Tibial nerve (tissue), 4 donors: ENCODE data around the gene P3H4. TPM values are rescaled to one million over a fixed set of nuclear protein-coding genes. Genes with fewer than 3 reads are reported as not detected.

ENCODE experiments used
- DNase-seq, 2 donors: peaks; one replicate each; pipeline ENCODE4 v3.0.0-alpha.2; 2019; ENCODE audit warnings: low spot score in 2 of 2
- H3K27ac ChIP-seq, 4 donors: fragments of 200-600 bp; sonication (generic) in 3 of 4; one replicate each; pipeline ENCODE4 v1.5.1; 2017 to 2019; ENCODE audit warnings: mild to moderate bottlenecking in 1 of 4
- H3K27me3 ChIP-seq, 2 donors: fragments of 200-600 bp; sonication (generic) in 1 of 2; one replicate each; pipeline versions ENCODE4 v1.5.1 to v1.6.0; 2017 to 2019
- H3K36me3 ChIP-seq, 3 donors: fragments of 200-600 bp; sonication (generic); one replicate each; pipeline ENCODE4 v1.5.1; 2018 to 2019
- H3K4me1 ChIP-seq, 4 donors: fragments of 200-600 bp; sonication (generic) in 3 of 4; one replicate each; pipeline ENCODE4 v1.5.1; 2017 to 2019
- H3K4me3 ChIP-seq, 4 donors: fragments of 200-600 bp; sonication (generic) in 3 of 4; one replicate each; pipeline ENCODE4 v1.5.1; 2017 to 2019; ENCODE audit warnings: mild to moderate bottlenecking in 1 of 4, moderate library complexity in 1 of 4
- H3K9me3 ChIP-seq, 4 donors: fragments of 200-600 bp; sonication (generic) in 3 of 4; one replicate each; pipeline ENCODE4 v1.5.1; 2017 to 2019
- EP300 ChIP-seq, 2 donors: sonication (generic); formaldehyde crosslinking; IDR thresholded peaks; one replicate each; pipeline ENCODE4 v1.6.1; 2017; ENCODE audit warnings: antibody characterized with exemption in 2 of 2, mild to moderate bottlenecking in 1 of 2
- POLR2A ChIP-seq, 2 donors: fragments of 450-650 bp; IDR thresholded peaks; one replicate each; pipeline ENCODE4 v1.6.1; 2017; ENCODE audit warnings: antibody characterized with exemption in 2 of 2, mild to moderate bottlenecking in 2 of 2, moderate library complexity in 2 of 2
- WGBS, 2 donors: methylation state at CpG; one replicate each; pipeline ENCODE4 v1.1.5; 2018; 5-methylcytosine and 5-hydroxymethylcytosine counted together
- total RNA-seq, 4 donors: library from RNA; depleted of rRNA; stranded (reverse); fragments of >200 nt; gene quantifications; one replicate each; pipeline ENCODE4 v1.1.0, GENCODE V29; 2016
- TF ChIP-seq, protein P1 (sequence below), 5 experiments: fragments of 200-600 bp in 3 of 5; fragments of 450-650 bp in 2 of 5; sonication (generic) in 3 of 5; IDR thresholded peaks; one replicate each; pipeline ENCODE4 v1.5.1; 2016 to 2019; ENCODE audit warnings: antibody characterized with exemption in 5 of 5, mild to moderate bottlenecking in 3 of 5, moderate library complexity in 2 of 5

Gene P3H4
- total RNA-seq, 4 donors from 2014 or later = 14.7 to 23.9 (median 22.0) TPM

DNA sequence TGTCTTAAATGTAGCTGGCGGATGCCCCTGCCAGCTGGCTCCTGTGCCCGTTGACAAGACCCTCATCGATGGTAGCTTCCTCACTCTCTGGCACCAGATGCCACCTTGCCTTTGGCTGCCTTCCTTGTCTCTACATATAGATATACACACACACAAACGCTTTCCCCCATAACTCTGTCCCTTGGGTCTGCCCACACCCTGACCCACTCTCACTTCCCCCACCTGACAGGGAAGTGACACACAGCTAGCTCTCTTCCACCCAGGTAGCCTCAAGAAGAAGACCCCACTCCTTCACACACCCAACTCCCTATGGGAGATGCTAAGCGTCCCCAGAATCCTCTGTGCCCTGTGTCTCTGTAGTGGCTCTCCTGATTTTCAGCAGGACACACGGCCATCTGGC, 50.9 kb downstream of the P3H4 start:
- Histone ChIP-seq H3K36me3 (peaks cover 3 to 98% (median 21%) of the 10 kb centered on the region in 3 donors), H3K27me3 (no peaks in the 10 kb centered on the region), H3K4me1 (no peaks in the 10 kb centered on the region), H3K9me3 (no peaks in the 10 kb centered on the region), H3K27ac (no peak overlapping the region), H3K4me3 (no peak overlapping the region)
- 92 to 95% methylated on average over 6 of the region's 6 CpGs for WGBS, 2 donors
- no peak for TF ChIP-seq POLR2A (IDR thresholded peaks at IDR 0.05)
- TF ChIP-seq EP300 (IDR thresholded peaks at IDR 0.05) = no peak
- TF ChIP-seq, protein P1, sequence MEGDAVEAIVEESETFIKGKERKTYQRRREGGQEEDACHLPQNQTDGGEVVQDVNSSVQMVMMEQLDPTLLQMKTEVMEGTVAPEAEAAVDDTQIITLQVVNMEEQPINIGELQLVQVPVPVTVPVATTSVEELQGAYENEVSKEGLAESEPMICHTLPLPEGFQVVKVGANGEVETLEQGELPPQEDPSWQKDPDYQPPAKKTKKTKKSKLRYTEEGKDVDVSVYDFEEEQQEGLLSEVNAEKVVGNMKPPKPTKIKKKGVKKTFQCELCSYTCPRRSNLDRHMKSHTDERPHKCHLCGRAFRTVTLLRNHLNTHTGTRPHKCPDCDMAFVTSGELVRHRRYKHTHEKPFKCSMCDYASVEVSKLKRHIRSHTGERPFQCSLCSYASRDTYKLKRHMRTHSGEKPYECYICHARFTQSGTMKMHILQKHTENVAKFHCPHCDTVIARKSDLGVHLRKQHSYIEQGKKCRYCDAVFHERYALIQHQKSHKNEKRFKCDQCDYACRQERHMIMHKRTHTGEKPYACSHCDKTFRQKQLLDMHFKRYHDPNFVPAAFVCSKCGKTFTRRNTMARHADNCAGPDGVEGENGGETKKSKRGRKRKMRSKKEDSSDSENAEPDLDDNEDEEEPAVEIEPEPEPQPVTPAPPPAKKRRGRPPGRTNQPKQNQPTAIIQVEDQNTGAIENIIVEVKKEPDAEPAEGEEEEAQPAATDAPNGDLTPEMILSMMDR (IDR thresholded peaks at IDR 0.05) = no peak
- no peak for DNase-seq

DNA sequence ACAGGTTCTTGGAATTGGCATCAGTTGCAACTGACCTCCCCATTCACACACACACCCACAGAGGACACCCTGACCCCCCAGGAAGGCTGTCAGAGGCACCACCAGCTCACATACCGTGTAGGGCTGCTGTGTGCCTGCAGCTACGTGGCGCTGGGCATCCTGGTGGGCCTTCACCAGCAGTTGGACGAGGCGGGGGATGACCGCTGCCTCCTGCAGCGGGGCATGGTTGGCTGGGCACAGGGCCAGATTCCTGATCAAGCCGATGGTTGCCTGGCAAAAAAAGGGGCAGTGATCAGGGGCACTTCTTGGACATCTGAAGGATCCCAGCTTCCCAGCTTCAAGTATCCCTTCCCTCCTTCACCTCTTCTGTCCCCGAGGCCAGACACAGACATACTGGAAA, 53.1 kb downstream of the P3H4 start:
- Histone ChIP-seq H3K9me3 (no peaks in the 10 kb centered on the region), H3K36me3 (peaks cover 0 to 97% (median 19%) of the 10 kb centered on the region in 3 donors), H3K27me3 (no peaks in the 10 kb centered on the region), H3K4me3 (no peak overlapping the region), H3K27ac (no peak overlapping the region), H3K4me1 (no peaks in the 10 kb centered on the region)
- TF ChIP-seq, protein P1 (IDR thresholded peaks at IDR 0.05) = no peak
- no peak for TF ChIP-seq POLR2A (IDR thresholded peaks at IDR 0.05)
- TF ChIP-seq EP300 (IDR thresholded peaks at IDR 0.05) = no peak
- WGBS, 2 donors = 78 to 80% methylated on average over 9 of the region's 9 CpGs
- no peak for DNase-seq

DNA sequence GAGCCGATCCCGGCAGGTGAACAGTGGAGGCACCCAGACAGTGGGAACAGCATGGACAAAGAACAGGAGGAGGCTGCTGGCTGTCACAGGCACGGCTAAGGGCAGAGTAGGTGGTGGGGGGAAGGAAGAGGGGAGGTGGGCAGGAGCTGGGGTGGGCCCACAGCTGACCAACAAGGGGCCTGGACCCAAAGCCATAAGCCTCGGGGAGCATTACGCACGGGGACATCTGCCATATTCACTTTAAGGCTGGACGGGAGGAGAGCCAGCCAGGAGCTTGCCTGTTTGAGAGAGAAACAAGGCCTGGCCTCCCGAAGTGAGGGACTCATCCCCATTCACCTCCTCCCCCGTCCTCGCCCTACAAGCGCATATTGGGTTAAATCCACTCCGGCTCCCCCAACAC, 57.7 kb downstream of the P3H4 start:
- Histone ChIP-seq H3K4me3 (no peak overlapping the region), H3K27ac (no peak overlapping the region), H3K9me3 (no peaks in the 10 kb centered on the region), H3K27me3 (no peaks in the 10 kb centered on the region), H3K36me3 (peaks cover 0 to 53% (median 0%) of the 10 kb centered on the region in 3 donors), H3K4me1 (no peaks in the 10 kb centered on the region)
- no peak for DNase-seq
- TF ChIP-seq, protein P1 (IDR thresholded peaks at IDR 0.05) = no peak
- no peak for TF ChIP-seq POLR2A (IDR thresholded peaks at IDR 0.05)
- TF ChIP-seq EP300 (IDR thresholded peaks at IDR 0.05) = no peak
- WGBS, 2 donors = 79 to 86% methylated on average over 11 to 12 of the region's 12 CpGs

Other genes with a start within 250 kb of the P3H4 start
- not detected for gene KRT9, start 239.9 kb downstream of the P3H4 start, total RNA-seq
- gene KRT14, start 225.1 kb downstream of the P3H4 start, total RNA-seq = 10 to 100 TPM in 3 of 4 donors, 1 to 10 TPM in 1; 8.4 to 57.8 (median 34.0) TPM
- 10 to 100 TPM in 1 of 4 donors, 1 to 10 TPM in 2, not detected in 1; 2.4 to 12.6 (median 6.6) TPM for gene KRT16, start 199.2 kb downstream of the P3H4 start, total RNA-seq
- gene KRT17, start 187.4 kb downstream of the P3H4 start, total RNA-seq = 1 to 10 TPM in 1 of 4 donors, not detected in 3; 1.5 TPM
- gene EIF1, start 123.1 kb downstream of the P3H4 start, total RNA-seq = 100 to 1,000 TPM; 172 to 458 (median 243) TPM
- not detected for gene GAST, start 99.6 kb downstream of the P3H4 start, total RNA-seq
- gene HAP1, start 77.3 kb downstream of the P3H4 start, total RNA-seq = 1 to 10 TPM in 1 of 4 donors, under 1 TPM in 1, not detected in 2; 0.98 to 1.8 TPM
- gene JUP, start 25.2 kb downstream of the P3H4 start, total RNA-seq = 10 to 100 TPM; 42.9 to 57.7 (median 51.6) TPM
- 100 to 1,000 TPM in 1 of 4 donors, 10 to 100 TPM in 3; 47.9 to 103 (median 77.4) TPM for gene FKBP10, start 1.1 kb upstream of the P3H4 start, total RNA-seq
- 10 to 100 TPM; 31.0 to 77.1 (median 33.0) TPM for gene NT5C3B, start 24.3 kb upstream of the P3H4 start, total RNA-seq
- not detected for gene KLHL10, start 25.9 kb upstream of the P3H4 start, total RNA-seq
- gene KLHL11, start 53.5 kb upstream of the P3H4 start, total RNA-seq = 10 to 100 TPM; 27.3 to 42.2 (median 32.7) TPM
- gene ACLY, start 107.0 kb upstream of the P3H4 start, total RNA-seq = 100 to 1,000 TPM in 1 of 4 donors, 10 to 100 TPM in 3; 62.8 to 102 (median 72.6) TPM
- 1 to 10 TPM; 3.7 to 5.4 (median 5.2) TPM for gene ODAD4, start 118.7 kb upstream of the P3H4 start, total RNA-seq
- gene CNP, start 154.8 kb upstream of the P3H4 start, total RNA-seq = 100 to 1,000 TPM; 174 to 345 (median 256) TPM
- gene DNAJC7, start 205.5 kb upstream of the P3H4 start, total RNA-seq = 10 to 100 TPM; 56.6 to 90.2 (median 71.8) TPM
- 10 to 100 TPM; 17.7 to 39.9 (median 23.8) TPM for gene NKIRAS2, start 208.1 kb upstream of the P3H4 start, total RNA-seq
- 1 to 10 TPM; 1.2 to 2.9 (median 2.1) TPM for gene C17orf113, start 238.7 kb upstream of the P3H4 start, total RNA-seq